Measurements from ENCODE around the gene DPT.

DPT gene

DNA sequence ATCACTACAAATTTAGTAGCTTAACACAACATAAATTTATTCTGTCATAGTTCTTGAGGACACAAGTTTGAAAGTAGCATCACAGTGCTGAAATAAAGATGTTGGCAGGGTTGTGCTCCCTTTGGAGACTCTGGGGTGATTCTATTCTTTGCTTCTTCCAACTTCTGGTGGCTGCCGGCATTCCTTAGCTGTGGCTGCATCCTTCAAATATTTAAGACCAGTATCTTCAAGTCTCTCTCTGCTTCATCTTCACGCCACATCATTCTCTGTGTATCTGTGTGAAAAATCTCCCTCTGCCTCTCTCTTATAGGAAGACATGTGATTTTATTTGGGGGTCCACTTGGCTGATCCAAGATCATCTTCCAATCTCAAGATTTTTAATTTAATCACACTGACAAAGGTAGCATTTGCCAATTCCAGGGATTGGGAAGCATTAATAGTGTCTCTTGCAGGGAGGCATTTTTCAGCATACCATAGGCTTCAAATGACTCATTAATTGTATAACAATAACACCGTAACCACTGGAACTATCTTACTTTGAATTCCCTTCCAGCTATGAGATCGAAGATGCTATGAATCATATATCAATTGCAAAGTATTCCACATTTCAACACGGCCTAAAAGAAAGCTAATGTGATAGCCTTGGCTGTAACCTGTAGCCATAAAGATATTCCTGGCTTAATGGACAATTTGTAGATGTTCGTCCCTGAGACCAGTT, 74.6 kb downstream of the DPT start:
- no peak for FAIRE-seq

DNA sequence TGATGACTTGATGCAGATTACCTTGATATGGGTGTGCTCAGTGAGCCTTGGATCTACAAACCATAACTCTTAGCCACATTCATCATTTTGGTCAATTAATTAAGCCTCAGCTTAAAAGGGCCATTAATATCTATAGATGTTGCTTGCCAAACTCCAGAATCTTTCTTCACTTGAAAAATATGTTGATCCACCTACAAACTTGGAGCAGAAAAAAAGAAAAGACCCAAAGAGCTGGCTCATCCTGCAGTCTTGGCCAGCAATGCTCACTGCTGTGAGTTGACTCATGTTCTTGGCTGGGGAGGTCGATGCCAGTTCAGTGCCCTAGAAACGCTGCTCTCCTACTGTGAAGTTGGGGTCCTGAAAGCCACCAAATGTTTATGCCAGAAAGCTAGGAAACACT, 75.4 kb downstream of the DPT start:
- no peak for FAIRE-seq

DNA sequence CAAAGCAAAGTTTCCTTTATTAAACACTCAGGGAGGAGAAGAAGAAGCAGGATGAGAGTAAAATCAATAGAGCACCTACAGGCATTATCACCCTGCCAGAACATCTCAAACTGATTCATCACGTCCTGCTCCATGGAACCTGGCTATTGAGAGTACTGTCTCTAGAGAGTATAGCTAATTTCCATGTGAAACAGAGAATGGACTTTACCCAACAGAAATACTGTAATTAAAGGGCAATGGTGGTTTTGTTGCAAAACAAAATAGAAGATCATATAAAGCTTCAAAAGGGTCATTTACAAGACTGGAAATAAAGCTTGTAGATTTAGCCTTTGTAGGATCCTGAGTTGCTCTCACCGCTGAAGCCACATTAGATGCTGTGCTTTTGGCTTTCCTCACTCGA, 83.3 kb downstream of the DPT start:
- no peak for FAIRE-seq

All from TTC549 (cell line).